Stomach (tissue), 4 donors: ENCODE measurements around the gene MSX2.

Source experiments
- CTCF ChIP-seq, 7 experiments: fragments of 450-650 bp in 4 of 7; fragments of 200-600 bp in 3 of 7; sonication (generic) in 3 of 7; IDR thresholded peaks; one replicate each; pipeline ENCODE4 v1.5.1; 2016 to 2019; ENCODE audit warnings: antibody characterized with exemption in 7 of 7, control low read depth in 2 of 7, mild to moderate bottlenecking in 1 of 7
- POLR2A ChIP-seq, 4 donors: fragments of 450-650 bp; IDR thresholded peaks; one replicate each; pipeline ENCODE4 v1.6.1; 2016; ENCODE audit warnings: antibody characterized with exemption in 4 of 4, control low read depth in 2 of 4, mild to moderate bottlenecking in 1 of 4, moderate library complexity in 1 of 4

- TF ChIP-seq CTCF (IDR thresholded peaks at IDR 0.05) (no peak), POLR2A (IDR thresholded peaks at IDR 0.05) (no peak)
Measured at GRCh38 chr5:174723315-174723978, 935 bp upstream of the MSX2 start.
